COR-L47 (cell line): Measurements from ENCODE around the gene AMH.
"Not testable (repeated sequence)": the region's sequence is repeated elsewhere in the genome, so short reads cannot be mapped to it uniquely, and the experiment has no call there.

Experiments
- DNase-seq: peaks from one replicate; lab custom pipeline; 2025; lab: John Stamatoyannopoulos, UW

Gene AMH

DNA sequence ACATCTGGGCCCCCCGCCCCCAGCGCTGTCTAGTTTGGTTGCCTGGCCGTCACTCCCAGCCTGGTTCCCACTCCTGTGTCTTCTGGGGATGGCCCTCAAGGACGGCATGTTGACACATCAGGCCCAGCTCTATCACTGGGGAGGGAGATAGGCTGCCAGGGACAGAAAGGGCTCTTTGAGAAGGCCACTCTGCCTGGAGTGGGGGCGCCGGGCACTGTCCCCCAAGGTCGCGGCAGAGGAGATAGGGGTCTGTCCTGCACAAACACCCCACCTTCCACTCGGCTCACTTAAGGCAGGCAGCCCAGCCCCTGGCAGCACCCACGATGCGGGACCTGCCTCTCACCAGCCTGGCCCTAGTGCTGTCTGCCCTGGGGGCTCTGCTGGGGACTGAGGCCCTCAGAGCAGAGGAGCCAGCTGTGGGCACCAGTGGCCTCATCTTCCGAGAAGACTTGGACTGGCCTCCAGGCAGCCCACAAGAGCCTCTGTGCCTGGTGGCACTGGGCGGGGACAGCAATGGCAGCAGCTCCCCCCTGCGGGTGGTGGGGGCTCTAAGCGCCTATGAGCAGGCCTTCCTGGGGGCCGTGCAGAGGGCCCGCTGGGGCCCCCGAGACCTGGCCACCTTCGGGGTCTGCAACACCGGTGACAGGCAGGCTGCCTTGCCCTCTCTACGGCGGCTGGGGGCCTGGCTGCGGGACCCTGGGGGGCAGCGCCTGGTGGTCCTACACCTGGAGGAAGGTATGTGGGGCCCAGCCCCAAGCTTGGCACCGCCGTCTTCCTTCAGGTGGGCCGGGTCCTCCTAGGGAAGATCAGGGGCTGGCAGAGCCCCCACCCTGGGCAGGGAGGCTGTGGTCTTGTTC lies at the start of gene AMH:
AMH (plus strand) TSS at position 314 of the 857 bp plus-strand sequence; CDS start at position 324, 10 bp downstream.
- DNase-seq = no peak

DNA sequence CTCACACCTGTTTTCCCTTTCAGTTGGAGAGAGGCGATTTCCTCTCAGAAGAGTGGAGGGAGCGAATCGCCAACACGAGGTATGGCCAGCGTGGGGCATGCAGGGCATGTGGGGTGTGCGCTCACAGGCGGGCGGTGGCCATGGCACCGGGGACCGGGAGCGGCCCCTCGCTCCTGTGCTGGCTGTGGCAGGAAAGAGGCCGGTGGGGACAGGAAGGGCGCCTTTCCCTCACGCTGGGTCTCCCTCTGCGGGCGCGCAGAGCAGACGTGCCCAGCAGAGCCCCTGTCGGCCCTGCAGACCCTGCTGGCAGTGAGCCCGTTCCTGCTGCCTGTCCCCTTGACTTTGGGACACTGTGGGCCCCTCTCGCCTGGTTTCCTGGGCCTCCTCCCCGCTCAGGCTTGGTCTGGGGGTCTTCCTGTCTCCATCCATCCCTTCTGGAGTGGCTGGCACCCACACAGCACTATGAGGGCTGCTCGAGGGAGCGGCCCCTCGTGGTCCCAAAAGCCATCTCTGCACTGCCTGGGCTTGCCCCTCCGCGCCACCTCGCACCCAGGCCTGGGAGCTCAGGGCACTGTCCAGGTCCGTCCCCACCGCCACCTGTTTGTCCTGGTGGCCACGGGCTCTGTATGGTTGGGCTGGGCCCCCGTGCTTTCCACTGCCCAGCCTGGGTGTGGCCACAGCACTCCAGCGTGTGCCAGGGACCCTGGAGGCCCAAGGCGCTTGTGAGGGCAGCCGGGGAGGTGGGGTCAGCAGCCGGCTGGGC lies 49.1 kb upstream of the AMH start:
- no peak for DNase-seq

DNA sequence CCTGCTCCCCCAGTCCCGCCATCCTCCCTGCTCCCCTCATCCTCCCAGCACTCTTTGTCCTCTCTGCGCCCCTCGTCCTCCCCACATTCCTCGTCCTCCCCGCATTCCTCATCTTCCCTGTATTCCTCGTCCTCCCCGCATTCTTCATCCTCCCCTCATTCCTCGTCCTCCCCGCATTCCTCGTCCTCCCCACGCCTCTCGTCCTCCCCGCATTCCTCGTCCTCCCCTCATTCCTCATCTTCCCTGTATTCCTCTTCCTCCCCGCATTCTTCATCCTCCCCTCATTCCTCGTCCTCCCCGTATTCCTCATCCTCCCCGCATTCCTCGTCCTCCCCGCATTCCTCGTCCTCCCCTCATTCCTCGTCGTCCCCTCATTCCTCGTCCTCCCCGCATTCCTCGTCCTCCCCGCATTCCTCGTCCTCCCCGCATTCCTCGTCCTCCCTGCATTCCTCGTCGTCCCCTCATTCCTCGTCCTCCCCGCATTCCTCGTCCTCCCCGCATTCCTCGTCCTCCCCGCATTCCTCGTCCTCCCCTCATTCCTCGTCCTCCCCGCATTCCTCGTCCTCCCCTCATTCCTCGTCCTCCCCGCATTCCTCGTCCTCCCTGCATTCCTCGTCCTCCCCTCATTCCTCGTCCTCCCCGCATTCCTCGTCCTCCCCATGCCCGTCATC lies 48.4 kb upstream of the AMH start:
- not testable (repeated sequence) for DNase-seq

DNA sequence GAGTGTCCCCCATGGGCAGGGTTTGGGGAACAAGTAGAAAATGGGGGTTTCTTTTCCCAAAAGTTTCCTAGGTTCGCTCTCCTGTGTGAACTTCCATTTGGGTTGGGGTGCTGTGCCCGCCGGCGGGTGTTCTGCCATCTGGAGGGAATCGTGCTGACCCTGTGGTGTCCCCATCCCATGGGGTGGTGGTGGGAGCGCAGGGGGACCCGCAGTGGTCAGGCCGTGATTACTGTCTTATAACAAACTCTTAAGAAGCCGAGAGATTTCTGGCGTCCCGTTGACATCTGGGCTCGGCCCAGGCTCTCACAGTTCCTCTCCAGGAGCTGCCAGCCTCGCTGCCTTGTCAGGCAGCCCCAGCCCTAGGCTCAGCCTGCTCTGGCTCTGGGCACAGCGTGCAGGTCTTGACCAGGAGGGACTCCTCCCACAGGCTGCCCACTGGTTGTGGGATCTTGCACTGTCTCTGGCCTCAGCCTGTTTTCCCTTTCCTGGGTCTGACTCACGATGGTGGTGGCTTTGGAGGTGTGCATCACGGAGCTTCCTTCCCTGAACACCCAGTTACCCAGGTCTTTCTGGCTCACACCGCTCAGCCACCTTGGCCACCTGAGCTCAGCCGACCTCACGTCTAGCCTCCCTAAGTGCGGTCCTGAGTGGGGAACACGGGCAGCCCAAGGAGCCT lies 47.5 kb upstream of the AMH start:
- DNase-seq = no peak

DNA sequence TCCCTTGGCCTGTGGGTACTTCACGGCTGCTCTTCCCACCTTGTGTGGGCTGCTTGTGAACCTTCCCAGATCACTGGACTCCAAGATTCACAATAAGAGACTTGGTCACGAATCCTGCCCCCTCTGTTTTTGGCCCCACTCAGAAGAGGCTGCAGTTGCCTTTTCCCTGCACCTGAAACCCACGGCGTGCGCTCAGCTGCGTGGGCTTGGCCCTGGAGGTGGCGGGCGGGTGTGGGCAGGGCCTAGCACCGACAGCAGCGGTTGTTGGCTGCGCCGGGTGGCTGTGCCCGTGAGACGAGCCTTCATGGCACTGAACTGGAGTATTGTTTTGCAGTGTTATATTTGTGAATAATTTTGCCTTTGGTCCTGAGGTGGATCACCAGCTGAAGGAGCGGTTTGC lies 46.8 kb upstream of the AMH start:
- no peak for DNase-seq

DNA sequence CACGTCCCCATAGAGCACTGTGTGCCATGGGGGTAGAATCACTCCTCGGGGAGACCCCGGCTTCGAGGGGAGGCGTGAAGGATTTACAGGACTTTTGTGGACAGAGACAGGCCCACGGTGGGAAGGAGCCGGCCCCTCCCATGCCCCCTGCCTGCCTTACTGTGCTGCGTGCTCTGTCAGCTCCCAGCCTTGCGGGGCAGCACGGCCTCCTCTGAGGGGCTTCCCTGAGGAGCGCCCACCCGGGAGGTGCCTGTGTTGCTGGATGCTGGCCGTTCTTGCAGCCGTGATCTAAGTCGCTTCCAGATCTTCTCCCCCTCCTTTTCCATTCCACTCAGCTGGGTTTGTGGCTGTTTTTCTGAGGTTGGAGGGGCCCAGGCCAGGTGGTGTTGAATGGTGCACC lies 42.1 kb upstream of the AMH start:
- no peak for DNase-seq

DNA sequence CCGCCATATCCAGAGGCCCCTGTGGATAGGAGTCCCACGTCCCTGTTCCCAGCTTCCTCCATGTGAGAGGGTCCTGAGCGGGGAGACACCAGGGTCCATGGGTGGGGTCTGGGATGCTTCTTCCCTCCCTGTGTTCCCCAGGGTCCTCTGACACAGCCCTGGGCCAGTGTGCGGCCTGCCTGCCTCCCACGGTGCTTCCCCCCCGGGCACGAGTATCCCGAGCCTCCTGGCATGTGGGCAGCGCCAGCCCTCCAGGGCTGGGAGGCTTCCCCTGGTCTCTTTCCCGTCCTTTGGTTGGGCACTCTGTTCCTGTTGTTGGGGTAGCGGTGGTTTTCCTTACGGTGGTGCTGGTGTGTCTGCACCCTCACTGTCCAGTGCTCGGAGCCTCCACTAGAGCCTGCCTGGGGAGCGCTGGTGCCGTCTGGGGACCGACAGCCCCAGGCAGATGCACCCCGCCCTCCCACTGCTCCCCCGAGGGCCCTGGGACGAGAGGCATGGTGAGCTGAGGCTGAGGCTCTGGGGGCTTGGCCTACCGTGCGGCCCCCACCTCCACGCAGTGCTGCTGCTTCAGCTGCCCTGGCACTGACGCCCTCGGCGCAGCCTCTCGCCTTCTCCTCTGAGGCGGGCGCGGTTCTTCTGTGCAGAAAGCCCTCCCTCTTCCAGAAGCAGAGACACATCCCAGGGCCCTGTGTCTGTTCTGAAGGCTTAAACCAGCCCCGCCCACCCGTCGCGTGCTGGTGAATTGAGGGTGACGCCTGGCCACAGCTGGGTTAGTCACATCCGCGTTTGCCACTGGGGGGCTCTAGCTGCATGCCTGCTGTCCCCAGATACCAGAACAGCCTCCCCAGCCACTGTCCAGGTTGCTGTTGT lies 40.9 kb upstream of the AMH start:
- DNase-seq = no peak

DNA sequence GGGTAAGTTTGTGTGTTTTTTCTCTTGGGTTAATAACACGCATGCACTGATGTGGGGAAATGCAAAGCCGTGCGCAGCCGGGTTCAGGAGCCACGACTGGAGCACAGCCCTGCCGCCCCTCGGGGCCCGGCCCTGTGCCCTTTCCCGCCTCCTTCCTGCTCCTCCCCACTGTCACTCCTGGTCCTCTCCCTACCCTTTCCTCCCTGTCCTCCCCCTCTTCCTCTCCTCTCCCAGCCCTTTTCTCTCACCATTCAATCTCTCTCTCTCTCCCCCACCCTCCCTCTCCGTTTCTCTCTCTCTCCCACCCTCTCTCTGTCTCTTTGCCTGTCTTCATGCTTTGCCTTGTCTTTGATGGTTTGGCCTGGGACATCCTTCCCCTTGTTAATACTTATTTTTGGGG lies 40.1 kb upstream of the AMH start:
- DNase-seq = no peak

DNA sequence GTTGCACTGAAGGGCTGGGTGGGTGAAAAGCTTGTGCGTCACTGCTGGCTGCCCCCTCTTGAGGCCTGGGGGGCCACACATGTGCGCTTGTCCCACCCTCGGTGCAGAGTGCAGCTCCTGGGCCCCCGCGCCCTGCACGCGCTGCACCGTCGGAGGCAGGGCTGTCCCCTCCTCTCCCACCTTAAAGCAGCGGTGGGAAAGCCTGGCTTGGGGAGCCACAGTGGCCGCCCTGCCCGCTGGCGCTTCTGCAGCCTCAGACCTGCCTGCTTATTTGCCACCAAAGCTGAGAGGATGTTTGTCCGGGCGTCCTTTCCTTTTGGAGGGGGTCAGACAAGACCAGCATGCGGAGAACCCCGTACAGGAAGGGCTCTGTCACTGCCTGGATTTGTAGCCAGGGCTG lies 39.7 kb upstream of the AMH start:
- DNase-seq = no peak

DNA sequence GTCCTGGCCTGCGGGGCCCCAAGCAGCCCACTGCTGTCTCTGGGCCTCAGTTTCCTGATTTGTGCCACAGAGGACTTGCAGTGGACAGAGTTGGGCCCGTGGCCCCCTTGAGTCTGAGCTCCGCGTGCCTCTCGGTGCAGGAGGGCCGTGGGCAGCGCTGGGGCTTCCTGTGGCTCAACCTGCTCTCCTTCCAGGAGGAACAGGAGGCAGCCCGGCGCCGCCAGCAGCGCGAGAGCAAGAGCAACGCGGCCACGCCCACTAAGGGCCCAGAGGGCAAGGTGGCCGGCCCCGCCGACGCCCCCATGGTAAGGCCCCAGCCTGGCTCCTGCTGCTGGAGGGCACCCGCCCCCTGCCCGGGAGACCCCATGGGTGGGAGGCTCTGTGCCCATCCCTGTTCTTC lies 38.9 kb upstream of the AMH start:
- no peak for DNase-seq

DNA sequence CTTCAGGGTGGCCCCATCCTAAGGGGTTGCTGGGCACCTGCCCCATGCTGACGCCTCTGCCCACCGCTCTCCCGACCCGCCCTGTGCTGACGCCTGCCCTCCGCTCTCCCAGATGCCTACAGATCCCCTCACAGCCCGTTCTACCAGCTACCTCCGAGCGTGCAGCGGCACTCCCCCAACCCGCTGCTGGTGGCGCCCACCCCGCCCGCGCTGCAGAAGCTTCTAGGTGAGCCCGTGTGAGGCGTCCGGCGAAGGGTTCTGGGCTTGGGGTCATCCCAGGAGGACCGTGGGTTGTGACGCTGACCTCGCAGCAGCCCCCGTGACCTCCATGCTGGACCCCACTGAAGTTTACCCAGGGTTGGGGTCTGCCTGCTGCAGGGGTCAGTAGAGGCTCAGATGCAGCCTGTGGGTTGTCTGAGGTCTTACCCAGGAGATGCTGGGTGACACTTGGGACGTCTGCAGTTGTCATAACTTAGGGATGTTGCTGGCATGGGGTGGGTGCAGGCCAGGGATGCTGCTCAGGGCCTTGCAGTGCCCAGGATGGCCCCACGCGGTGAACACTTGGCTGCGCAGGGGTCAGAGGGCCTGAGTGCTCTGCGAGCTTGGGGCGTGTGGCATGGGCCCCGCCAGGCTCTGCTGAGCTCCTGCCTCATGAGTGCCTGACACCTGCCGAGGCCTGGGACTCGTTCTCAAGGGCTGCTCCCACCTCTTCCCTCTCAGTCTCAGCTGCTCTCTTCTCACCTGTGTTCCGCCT lies 38.0 kb upstream of the AMH start:
- no peak for DNase-seq

DNA sequence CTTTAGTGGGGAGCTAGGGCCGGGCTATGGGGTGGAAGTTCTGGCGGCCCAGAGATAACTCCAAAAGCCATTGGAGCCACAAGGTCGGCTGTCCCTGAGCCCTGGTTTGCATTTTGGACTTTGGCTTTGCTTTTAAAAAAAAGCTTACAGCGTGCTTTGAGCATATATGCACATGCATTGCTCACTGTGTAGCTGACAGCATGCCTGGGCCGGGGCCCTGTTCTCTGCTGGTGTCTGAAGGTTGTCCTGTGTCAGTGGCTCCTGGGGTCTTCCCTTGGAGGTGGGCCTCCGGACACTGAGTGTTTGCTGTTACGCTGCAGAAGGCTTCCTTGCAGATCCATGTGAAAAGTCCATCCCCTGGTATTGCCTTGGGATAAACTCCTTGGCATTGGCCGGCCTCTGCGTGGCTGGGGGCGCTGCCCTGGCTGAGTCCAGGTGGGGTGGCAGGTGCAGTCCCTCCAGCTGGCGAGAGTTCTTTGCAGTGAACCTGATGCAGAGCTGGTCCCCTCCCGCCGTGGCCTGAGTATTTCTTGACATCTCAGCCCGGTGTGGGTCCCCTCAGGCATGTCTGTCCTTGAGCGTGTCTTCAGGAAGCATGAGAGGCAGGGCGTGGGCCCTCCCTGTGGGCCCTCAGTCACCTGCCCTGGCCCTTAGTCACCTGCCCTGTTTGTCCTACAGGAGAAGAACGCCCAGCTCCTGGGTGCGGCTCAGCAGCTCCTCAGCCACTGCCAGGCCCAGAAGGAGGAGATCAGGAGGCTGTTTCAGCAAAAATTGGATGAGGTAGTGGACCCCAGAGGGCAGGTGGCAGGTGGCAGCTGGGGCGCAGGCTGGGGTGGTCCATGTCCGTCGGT lies 36.0 kb upstream of the AMH start:
- no peak for DNase-seq

DNA sequence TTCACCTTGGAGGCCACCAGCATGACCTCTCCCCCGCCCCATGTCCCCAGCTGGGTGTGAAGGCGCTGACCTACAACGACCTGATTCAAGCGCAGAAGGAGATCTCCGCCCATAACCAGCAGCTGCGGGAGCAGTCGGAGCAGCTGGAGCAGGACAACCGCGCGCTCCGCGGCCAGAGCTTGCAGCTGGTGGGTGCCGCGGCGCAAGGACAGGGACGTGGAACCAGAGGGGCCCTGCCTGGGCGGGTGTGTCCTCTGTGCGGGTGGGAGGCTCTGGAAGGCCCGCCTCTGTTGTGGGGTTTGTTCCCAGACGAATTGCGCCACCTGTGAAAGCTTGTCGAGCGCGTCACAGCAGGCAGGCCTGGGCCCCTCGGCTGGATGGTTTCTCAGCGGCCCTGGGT lies 35.3 kb upstream of the AMH start:
- DNase-seq = no peak

DNA sequence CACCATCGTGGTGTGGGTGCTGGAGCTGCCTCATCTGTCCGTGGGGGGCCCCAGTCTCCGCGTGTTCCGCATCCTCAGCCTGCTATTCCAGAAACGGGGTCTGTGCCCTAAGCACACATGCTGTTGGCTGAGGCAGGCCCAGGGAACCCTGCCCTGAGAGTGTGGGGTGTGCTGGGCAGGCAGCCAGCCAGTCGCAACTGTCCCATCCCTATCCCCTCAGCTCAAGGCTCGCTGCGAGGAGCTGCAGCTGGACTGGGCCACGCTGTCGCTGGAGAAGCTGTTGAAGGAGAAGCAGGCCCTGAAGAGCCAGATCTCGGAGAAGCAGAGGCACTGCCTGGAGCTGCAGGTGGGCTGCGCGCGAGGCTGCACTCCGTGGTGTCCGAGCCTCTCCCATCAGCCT lies 34.9 kb upstream of the AMH start:
- no peak for DNase-seq

DNA sequence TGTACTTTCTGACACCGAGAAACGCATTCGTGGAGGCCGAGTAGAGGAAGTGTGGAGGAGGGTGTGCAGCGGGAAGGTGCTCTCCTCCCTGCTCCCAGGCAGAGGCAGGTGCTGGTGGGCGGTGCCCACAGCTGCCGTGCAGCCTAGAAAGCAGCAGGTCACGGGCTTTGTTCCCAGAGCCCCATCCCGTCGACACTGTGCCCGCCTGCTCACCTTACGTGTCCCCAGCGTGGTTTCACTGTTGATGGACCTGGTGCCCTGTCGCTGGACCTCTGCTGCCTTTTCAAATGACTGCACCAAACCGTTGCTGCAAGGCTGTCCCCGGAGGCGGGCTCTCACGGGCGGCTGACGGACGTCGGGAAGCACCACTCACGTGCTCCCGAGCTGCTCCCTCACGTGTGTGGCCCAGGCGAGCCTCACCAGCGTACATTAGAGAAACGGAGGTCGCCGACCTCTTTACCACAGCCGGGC lies 33.8 kb upstream of the AMH start:
- DNase-seq = no peak

DNA sequence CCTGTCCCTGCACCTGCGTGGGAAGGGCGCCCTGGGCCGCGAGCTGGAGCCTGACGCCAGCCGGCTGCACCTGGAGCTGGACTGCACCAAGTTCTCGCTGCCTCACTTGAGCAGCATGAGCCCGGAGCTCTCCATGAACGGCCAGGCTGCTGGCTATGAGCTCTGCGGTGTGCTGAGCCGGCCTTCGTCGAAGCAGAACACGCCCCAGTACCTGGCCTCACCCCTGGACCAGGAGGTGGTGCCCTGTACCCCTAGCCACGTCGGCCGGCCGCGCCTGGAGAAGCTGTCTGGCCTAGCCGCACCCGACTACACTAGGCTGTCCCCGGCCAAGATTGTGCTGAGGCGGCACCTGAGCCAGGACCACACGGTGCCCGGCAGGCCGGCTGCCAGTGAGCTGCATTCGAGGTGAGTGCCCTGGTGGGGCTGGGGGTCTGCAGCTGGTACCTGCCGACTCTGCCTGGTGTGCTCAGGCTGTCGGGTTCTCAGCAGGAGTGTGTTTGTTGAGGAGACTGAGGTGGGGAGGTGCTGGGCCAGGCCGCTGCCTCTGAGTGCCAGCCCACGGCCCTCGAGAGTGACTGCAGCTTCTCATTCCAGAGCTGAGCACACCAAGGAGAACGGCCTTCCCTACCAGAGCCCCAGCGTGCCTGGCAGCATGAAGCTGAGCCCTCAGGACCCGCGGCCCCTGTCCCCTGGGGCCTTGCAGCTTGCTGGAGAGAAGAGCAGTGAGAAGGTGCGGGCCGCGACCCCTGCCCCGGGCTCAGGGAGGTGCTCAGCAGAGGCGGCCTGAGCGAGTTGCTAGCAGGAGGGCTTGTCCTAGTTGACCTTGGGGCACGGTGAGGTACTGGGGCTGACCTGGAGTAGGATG lies 32.5 kb upstream of the AMH start:
- DNase-seq = no peak

DNA sequence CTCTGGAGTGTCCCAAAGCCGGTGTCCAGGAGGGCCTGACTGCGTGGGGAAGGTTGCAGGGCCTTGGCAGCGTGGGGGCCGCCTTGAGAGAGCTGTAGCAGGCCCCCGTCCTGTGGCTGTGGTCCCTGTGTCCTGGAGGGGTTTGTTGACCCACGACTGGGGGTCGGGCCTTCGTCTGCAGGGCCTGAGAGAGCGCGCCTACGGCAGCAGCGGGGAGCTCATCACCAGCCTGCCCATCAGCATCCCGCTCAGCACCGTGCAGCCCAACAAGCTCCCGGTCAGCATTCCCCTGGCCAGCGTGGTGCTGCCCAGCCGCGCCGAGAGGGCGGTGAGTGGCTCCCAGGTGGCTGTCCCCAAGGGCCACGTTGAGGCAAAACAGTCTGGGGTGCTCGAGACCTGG lies 31.5 kb upstream of the AMH start:
- DNase-seq = no peak

DNA sequence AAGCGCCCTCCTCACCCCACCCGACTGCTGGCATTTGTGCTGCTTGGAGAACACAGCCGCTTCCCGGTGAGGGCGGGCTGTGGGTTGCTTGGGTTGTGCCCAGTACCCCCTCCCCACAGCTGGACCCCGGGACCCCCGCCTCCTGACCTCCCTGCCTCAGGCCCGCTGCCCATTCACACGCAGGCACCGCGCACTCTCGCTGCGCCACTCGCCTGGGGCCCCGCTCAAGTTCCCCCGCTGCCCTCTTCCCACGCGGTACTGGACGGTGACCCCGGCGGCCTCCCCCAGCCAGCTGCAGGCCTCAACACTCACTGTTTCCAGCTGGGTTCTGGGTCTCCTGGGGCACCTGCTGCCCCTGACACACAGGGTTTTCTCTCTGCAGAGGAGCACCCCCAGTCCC lies 29.4 kb upstream of the AMH start:
- DNase-seq = no peak
